ENCODE results near the gene ITPR2. TPM values are rescaled to one million over a fixed set of nuclear protein-coding genes. Genes with fewer than 3 reads are reported as not detected.

The ITPR2 gene
- total RNA-seq, 2 experiments from 2014 or later: 28.8 to 29.9 TPM

DNA sequence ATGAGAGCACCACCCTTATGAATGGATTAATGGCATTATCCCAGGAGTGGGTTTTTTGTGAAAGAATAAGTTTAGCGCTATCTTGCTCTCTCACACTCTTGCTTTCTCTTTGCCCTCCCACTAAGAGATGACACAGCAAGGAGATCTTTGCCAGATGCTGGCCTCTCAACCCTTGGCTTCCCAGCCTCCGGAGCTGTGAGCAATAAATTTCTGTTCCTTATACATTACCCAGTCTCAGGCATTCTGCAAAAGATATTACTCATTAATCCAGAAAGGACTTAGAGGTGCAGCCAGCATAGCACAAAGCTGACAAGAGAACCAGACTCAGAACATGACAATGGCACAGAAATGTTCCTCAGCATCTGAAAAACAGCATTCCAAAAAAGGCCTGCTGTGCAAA is 190.6 kb downstream of the ITPR2 start:
- no peaks in the 10 kb centered on the region for H3K9me3 Mint-ChIP-seq
- H3K36me3 Mint-ChIP-seq (ENCODE audit: low read depth): peaks cover 57% of the 10 kb centered on the region
- ATAC-seq (ENCODE audit: poor library complexity) (no peak), DNase-seq (no peak)
- intact Hi-C loops (cut with DNase I, micrococcal nuclease): no loop called here
- Histone ChIP-seq H3K4me3 (ENCODE audit: low read length) (no peak overlapping the region), H3K36me3 (ENCODE audit: insufficient read depth, low read length) (no peaks in the 10 kb centered on the region), H3K9me3 (ENCODE audit: control insufficient read depth in 1 of 2, insufficient read depth in 1 of 2, low read length in 2 of 2) (no peaks in the 10 kb centered on the region), H3K27me3 (ENCODE audit: control insufficient read depth in 1 of 2, insufficient read depth in 2 of 2, low read length in 2 of 2) (no peaks in the 10 kb centered on the region), H3K4me1 (ENCODE audit: insufficient read depth, low read length) (no peaks in the 10 kb centered on the region), H3K27ac (ENCODE audit: low read depth in 1 of 2, low read length in 2 of 2) (no peak overlapping the region)
- CTCF ChIA-PET: interaction anchor here (1.1 kb wide), 1 partner anchor 10 kb away, joined by 4 read pairs; no protein-coding TSS in a partner anchor
- no peak overlapping the region for H3K27ac Mint-ChIP-seq
- POLR2A ChIA-PET: no interaction called here
- no peaks in the 10 kb centered on the region for H3K4me1 Mint-ChIP-seq (ENCODE audit: low read depth)
- no peak overlapping the region for H3K4me3 Mint-ChIP-seq
- H3K27me3 Mint-ChIP-seq: no peaks in the 10 kb centered on the region
- no peak for TF ChIP-seq CTCF (IDR thresholded peaks at IDR 0.05)

GRCh38 chr12:26636710-26637328 is 196.2 kb downstream of the ITPR2 start:
- POLR2A ChIA-PET: no interaction called here
- no peaks in the 10 kb centered on the region for H3K27me3 Mint-ChIP-seq
- no peak overlapping the region for H3K4me3 ChIP-seq (ENCODE audit: low read length)
- no peaks in the 10 kb centered on the region for H3K27me3 ChIP-seq (ENCODE audit: control insufficient read depth in 1 of 2, insufficient read depth in 2 of 2, low read length in 2 of 2)
- ATAC-seq (ENCODE audit: poor library complexity) (no peak), DNase-seq (no peak)
- no peak overlapping the region for H3K27ac Mint-ChIP-seq
- no peak for TF ChIP-seq CTCF (IDR thresholded peaks at IDR 0.05)
- no peak overlapping the region for H3K27ac ChIP-seq (ENCODE audit: low read depth in 1 of 2, low read length in 2 of 2)
- peaks cover 23% of the 10 kb centered on the region for H3K36me3 Mint-ChIP-seq (ENCODE audit: low read depth)
- no peaks in the 10 kb centered on the region for H3K4me1 ChIP-seq (ENCODE audit: insufficient read depth, low read length)
- H3K4me3 Mint-ChIP-seq: no peak overlapping the region
- H3K36me3 ChIP-seq (ENCODE audit: insufficient read depth, low read length): no peaks in the 10 kb centered on the region
- intact Hi-C loops (cut with DNase I, micrococcal nuclease): no loop called here
- CTCF ChIA-PET: no interaction called here
- no peaks in the 10 kb centered on the region for H3K4me1 Mint-ChIP-seq (ENCODE audit: low read depth)
- no peaks in the 10 kb centered on the region for H3K9me3 Mint-ChIP-seq
- no peaks in the 10 kb centered on the region for H3K9me3 ChIP-seq (ENCODE audit: control insufficient read depth in 1 of 2, insufficient read depth in 1 of 2, low read length in 2 of 2)

DNA sequence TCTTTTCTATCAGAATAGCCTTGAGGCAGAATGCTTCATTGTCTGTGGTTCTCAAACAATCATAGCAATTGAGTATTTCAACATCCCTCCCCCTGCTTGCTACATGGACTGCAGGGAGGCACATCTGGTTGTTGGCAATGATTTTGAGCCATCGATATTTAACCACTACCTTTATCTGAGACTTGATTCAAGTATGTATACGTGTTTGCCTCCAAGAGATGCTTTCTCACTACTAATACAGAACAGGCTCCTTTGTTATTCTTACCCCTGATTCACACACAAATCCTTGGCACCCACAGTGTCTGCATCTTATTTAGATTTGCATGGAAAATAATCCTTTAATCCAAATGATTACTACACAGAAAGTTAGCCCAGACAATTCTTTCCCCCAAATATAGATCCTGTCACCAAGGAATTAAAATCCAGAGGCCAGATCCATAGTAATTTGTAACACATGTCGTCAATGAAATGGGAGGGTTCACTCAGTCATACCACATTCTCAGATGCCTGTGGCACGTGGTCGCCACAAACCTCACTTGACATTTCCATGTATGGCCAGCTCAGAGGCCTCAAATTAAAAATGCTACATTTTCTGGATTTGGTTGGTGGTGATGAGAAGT is 199.3 kb downstream of the ITPR2 start:
- H3K4me1 ChIP-seq (ENCODE audit: insufficient read depth, low read length): no peaks in the 10 kb centered on the region
- peaks cover 25% of the 10 kb centered on the region for H3K36me3 Mint-ChIP-seq (ENCODE audit: low read depth)
- no peaks in the 10 kb centered on the region for H3K4me1 Mint-ChIP-seq (ENCODE audit: low read depth)
- TF ChIP-seq CTCF (IDR thresholded peaks at IDR 0.05): no peak
- intact Hi-C loops (cut with DNase I, micrococcal nuclease): loop anchor here in 1 of 2 experiments (5.0 kb wide), 1 partner anchor 254 kb away; no protein-coding TSS in a partner anchor
- no peak for ATAC-seq (ENCODE audit: poor library complexity)
- H3K27me3 ChIP-seq (ENCODE audit: control insufficient read depth in 1 of 2, insufficient read depth in 2 of 2, low read length in 2 of 2): no peaks in the 10 kb centered on the region
- no peaks in the 10 kb centered on the region for H3K27me3 Mint-ChIP-seq
- ChIA-PET CTCF (no interaction called here), POLR2A (no interaction called here)
- no peaks in the 10 kb centered on the region for H3K9me3 ChIP-seq (ENCODE audit: control insufficient read depth in 1 of 2, insufficient read depth in 1 of 2, low read length in 2 of 2)
- H3K4me3 ChIP-seq (ENCODE audit: low read length): no peak overlapping the region
- no peak overlapping the region for H3K27ac ChIP-seq (ENCODE audit: low read depth in 1 of 2, low read length in 2 of 2)
- H3K27ac Mint-ChIP-seq: no peak overlapping the region
- H3K4me3 Mint-ChIP-seq: no peak overlapping the region
- peaks cover 6% of the 10 kb centered on the region for H3K36me3 ChIP-seq (ENCODE audit: insufficient read depth, low read length)
- H3K9me3 Mint-ChIP-seq: no peaks in the 10 kb centered on the region
- DNase-seq: no peak
